Thymus (tissue), 11 donors: ENCODE data around the gene SPATA24. TPM values are rescaled to one million over a fixed set of nuclear protein-coding genes. Genes with fewer than 3 reads are reported as not detected.

Source experiments
- DNase-seq, 9 donors: peaks; one replicate each; pipeline ENCODE4 v3.0.0-alpha.2; 2013; ENCODE audit warnings: low spot score in 9 of 9, low read depth in 6 of 9, missing footprints in 1 of 9
- H3K27ac ChIP-seq, 2 donors: one replicate each; pipeline ENCODE4 v1.5.1; 2013; ENCODE audit warnings: control low read depth in 1 of 2, low read depth in 1 of 2, low read length in 1 of 2, mild to moderate bottlenecking in 1 of 2, moderate library complexity in 1 of 2
- H3K27me3 ChIP-seq, 2 donors: one replicate each; pipeline ENCODE4 v1.5.1; 2013; ENCODE audit warnings: low read length in 1 of 2; ENCODE audit not compliant: control insufficient read depth in 2 of 2, insufficient read depth in 1 of 2
- H3K36me3 ChIP-seq, 2 donors: one replicate each; pipeline ENCODE4 v1.5.1; 2013; ENCODE audit warnings: low read length in 1 of 2, mild to moderate bottlenecking in 1 of 2, moderate library complexity in 1 of 2; ENCODE audit not compliant: control insufficient read depth in 2 of 2, insufficient read depth in 2 of 2
- H3K4me1 ChIP-seq, 2 donors: one replicate each; pipeline ENCODE4 v1.5.1; 2013; ENCODE audit warnings: low read length in 2 of 2; ENCODE audit not compliant: control insufficient read depth in 2 of 2, insufficient read depth in 2 of 2
- H3K4me3 ChIP-seq, 2 donors: one replicate each; pipeline ENCODE4 v1.5.1; 2013; ENCODE audit warnings: low read length in 2 of 2, control low read depth in 1 of 2, mild to moderate bottlenecking in 1 of 2
- H3K9me3 ChIP-seq, 2 donors: one replicate each; pipeline ENCODE4 v1.5.1; 2013; ENCODE audit warnings: low read length in 1 of 2, mild to moderate bottlenecking in 1 of 2; ENCODE audit not compliant: control insufficient read depth in 2 of 2, insufficient read depth in 1 of 2
- WGBS: extraction: QIAGEN DNeasy Blood & Tissue Kit; methylation state at CpG from one replicate; pipeline ENCODE4 v1.1.7; 2013; 5-methylcytosine and 5-hydroxymethylcytosine counted together
- polyA plus RNA-seq: library from polyadenylated mRNA; stranded (reverse); fragments of 200-250 nt; gene quantifications from one replicate; pipeline ENCODE4 v1.2.3, GENCODE V29; 2013
- total RNA-seq: library from RNA; stranded (reverse); fragments of 120-200 nt; gene quantifications from one replicate; pipeline ENCODE4 v1.2.4, GENCODE V29; 2013
- donor health status: healthy.

Gene SPATA24
- total and polyA plus RNA-seq, 2 donors = 5.8 to 6.6 TPM

DNA sequence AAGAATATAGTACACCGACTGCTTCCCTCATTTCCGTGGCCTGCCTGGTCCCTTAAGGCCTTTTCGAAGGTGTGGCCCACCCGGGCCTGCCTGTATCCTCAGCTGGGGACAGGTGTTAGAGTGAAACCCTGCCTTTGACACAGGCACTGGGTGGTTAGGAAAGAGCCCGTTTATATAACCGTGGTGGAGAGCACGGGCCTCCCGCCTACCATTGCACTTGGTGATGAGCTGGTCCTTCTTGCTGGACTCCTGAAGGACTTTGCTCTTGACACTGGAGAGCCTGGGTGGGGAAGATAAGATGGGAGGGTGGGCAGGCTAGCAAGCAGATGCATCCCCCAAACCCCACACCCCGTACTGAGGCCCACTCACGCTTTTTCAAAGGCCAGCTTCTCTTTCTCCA lies 2.3 kb downstream of the SPATA24 start:
- Histone ChIP-seq H3K27ac (no peak overlapping the region), H3K4me3 (no peak overlapping the region), H3K9me3 (peaks cover 0 to 4% of the 10 kb centered on the region in 2 donors), H3K27me3 (no peaks in the 10 kb centered on the region), H3K4me1 (peaks cover 13 to 23% of the 10 kb centered on the region in 2 donors), H3K36me3 (peaks cover 0 to 2% of the 10 kb centered on the region in 2 donors)
- no peak for DNase-seq
- 96% methylated on average over 10 of the region's 10 CpGs for WGBS

DNA sequence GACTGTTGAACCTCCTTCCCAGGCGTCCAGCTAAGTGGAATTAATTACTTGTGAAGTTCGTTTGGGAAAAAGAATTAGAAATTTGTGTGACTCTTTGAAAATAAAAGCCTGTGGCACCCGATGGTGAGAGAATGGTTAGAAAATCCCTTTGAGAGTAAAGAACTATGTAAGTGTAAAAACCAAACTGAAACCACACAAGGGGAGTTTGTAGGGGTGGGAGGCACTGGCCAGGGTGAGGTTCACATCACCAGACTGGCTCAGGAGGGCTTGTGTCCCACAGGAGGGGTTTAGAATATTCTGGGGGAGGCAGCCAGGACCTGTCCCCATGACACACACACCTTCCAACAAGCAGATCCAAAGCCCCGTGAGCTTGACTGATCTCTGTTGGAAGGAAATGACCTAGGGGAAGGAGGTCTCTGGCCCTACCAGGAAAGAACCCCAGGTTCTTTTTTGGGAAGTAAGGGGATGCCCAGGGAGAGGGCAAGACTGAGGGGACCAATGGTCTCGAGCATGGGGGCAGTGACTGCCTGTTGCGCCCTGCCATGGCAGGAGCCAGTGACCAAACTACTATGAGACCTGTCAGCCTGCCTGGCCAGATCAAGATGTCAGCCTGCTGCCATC lies 4.3 kb downstream of the SPATA24 start:
- Histone ChIP-seq H3K4me3 (no peak overlapping the region), H3K36me3 (peaks cover 0 to 7% of the 10 kb centered on the region in 2 donors), H3K27me3 (peaks cover 0 to 11% of the 10 kb centered on the region in 2 donors), H3K4me1 (peaks cover 16 to 39% of the 10 kb centered on the region in 2 donors), H3K9me3 (peaks cover 0 to 7% of the 10 kb centered on the region in 2 donors), H3K27ac (no peak overlapping the region)
- 95% methylated on average over 6 of the region's 6 CpGs for WGBS
- DNase-seq = no peak

- DNase-seq = no peak
- peaks cover 0 to 7% of the 10 kb centered on the region in 2 donors for H3K36me3 ChIP-seq
- H3K4me3 ChIP-seq = no peak overlapping the region
- peaks cover 0 to 5% of the 10 kb centered on the region in 2 donors for H3K9me3 ChIP-seq
- 90% methylated on average over 6 of the region's 6 CpGs for WGBS
- H3K27ac ChIP-seq = no peak overlapping the region
- peaks cover 0 to 28% of the 10 kb centered on the region in 2 donors for H3K27me3 ChIP-seq
- peaks cover 18 to 38% of the 10 kb centered on the region in 2 donors for H3K4me1 ChIP-seq
Observed at GRCh38 chr5:139397921-139398320, 6.0 kb downstream of the SPATA24 start.

- 97% methylated on average over 8 of the region's 8 CpGs for WGBS
- DNase-seq = no peak
- H3K9me3 ChIP-seq = peaks cover 0 to 5% of the 10 kb centered on the region in 2 donors
- H3K27ac ChIP-seq = no peak overlapping the region
- peaks cover 0 to 7% of the 10 kb centered on the region in 2 donors for H3K36me3 ChIP-seq
- H3K4me1 ChIP-seq = peaks cover 18 to 42% of the 10 kb centered on the region in 2 donors
- H3K4me3 ChIP-seq = no peak overlapping the region
- H3K27me3 ChIP-seq = peaks cover 0 to 38% of the 10 kb centered on the region in 2 donors
Observed at GRCh38 chr5:139396691-139397090, 7.2 kb downstream of the SPATA24 start.

DNA sequence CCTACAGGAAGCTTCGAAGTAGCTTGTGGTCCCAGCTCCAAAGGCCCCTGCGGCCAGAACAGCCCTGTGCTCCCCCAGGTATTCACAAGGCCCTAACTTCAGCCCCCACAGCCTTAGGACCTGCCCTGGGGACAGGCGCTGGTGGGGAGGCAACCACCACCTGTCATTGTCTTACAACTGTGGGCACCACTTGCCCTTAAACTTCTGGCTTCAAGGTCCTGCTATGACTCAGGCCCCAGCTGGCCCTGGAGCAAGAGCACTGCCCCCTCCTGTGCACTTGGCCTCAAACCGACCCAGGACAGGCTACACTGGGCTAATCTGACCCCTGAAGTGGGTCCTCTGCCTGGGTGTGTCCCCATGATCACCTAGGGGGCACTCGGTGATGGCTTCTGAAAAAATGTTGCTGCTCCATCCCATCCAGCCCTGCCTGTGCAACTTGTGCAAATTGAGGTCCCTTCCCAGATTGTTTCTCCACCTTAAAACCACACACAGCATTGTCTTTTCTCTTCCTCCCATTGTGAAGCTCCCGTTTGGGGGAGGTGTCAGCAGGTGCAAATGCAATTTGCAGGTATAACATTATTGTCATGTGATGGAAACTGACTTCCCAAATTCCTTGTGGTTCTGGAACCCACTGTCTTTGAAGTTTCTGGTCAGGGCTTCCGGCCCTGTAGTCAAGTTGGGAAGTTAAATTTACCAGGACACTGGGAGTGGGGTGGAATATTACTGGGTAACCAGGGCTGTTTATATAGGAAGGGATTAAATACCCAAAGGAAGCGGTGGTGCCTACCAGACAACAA lies 7.8 kb downstream of the SPATA24 start:
- Histone ChIP-seq H3K9me3 (peaks cover 0 to 5% of the 10 kb centered on the region in 2 donors), H3K36me3 (peaks cover 0 to 7% of the 10 kb centered on the region in 2 donors), H3K27ac (no peak overlapping the region), H3K4me1 (peaks cover 23 to 49% of the 10 kb centered on the region in 2 donors), H3K27me3 (peaks cover 0 to 38% of the 10 kb centered on the region in 2 donors), H3K4me3 (no peak overlapping the region)
- no peak for DNase-seq
- 88% methylated on average over 8 of the region's 8 CpGs for WGBS

- 83% methylated on average over 76 of the region's 76 CpGs for WGBS
- Histone ChIP-seq H3K4me1 (peaks cover 34 to 60% of the 10 kb centered on the region in 2 donors), H3K27ac (no peak within 1 kb of the TSS), H3K4me3 (peak within 1 kb of the TSS; percentile 55 to 79), H3K27me3 (peaks cover 0 to 38% of the 10 kb centered on the region in 2 donors), H3K9me3 (peaks cover 0 to 5% of the 10 kb centered on the region in 2 donors), H3K36me3 (peaks cover 0 to 7% of the 10 kb centered on the region in 2 donors)
- DNase-seq = no peak
Observed at GRCh38 chr5:139394654-139395566, 9.0 kb downstream of the SPATA24 start, which contains the start of gene PROB1. TSS of gene PROB1 (minus strand) at chr5:139395104. CDS start at chr5:139395081, 23 bp downstream.

DNA sequence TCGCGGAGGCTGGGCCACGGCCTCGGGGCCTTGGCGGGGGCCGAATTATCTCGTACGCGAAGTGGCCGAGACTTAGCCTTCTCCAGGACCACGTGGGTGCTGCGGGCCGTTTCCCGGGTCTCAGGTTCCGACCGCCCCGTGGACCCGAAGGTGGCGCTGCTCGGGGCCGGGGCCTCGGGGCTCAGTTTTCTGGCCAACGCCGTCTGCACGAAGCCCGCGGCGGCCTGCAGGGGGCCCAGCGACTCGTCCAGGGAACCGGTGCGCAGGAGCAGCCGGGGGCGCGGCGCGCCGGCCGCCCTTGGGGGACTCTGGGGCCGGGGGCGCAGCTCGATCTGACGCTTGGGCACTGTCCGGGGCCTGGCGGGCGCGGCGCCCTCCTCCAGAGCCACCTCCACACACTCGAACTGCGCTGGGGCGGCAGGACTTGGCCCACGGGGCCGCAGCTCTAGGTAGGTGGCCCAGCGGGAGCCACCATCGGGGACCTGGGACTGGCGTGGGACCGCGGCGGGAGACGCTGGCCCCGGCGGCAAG lies 9.7 kb downstream of the SPATA24 start:
- DNase-seq = peak in 2 of 9 donors; percentile 36 to 63

DNA sequence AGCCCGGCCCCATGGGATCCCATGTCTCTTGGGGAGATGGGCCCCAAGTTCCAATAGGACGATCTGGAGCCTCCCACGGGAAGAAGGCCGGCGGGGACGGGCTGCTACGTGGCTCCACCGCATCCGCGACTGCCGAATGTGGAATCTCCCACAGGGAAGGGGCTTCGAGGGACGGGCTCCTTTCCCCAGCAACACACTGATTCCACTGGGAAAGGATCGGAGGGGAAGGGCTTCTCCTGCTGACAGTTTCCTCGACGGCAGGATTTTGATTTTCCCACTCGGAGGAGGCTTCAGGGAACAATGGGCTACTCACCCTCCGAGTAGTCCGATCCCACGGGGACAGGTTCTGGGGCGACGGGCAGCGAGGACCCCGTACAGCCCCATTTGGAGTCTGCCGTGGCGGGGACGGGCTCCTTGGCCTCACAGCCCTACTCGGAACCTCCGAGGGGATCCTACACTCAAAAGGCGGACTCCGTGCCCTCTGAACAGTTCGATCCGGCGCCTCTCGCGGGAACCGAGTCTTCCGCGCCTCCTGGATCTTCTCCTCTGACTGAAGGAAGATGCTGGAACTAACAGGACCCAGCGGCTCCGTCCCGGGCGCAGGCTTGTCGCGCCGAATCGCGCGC lies 10.3 kb downstream of the SPATA24 start:
- H3K27ac ChIP-seq = peak overlapping the region in 1 of 2 donors; percentile 100
- DNase-seq = no peak
- peaks cover 0 to 38% of the 10 kb centered on the region in 2 donors for H3K27me3 ChIP-seq
- H3K4me1 ChIP-seq = peaks cover 35 to 73% of the 10 kb centered on the region in 2 donors
- peaks cover 0 to 5% of the 10 kb centered on the region in 2 donors for H3K9me3 ChIP-seq
- WGBS = 6% methylated on average over 49 of the region's 49 CpGs
- H3K36me3 ChIP-seq = peaks cover 0 to 11% of the 10 kb centered on the region in 2 donors
- H3K4me3 ChIP-seq = peak overlapping the region; percentile 55 to 79

More for the DNA sequence above, 9.7 kb downstream of the SPATA24 start:
- Histone ChIP-seq H3K36me3 (peaks cover 0 to 8% of the 10 kb centered on the region in 2 donors), H3K27me3 (peaks cover 0 to 38% of the 10 kb centered on the region in 2 donors), H3K4me1 (peaks cover 35 to 67% of the 10 kb centered on the region in 2 donors), H3K27ac (no peak overlapping the region), H3K4me3 (peak overlapping the region; percentile 55 to 79), H3K9me3 (peaks cover 0 to 5% of the 10 kb centered on the region in 2 donors)
- 9% methylated on average over 62 of the region's 62 CpGs for WGBS
